ENCODE data around the gene HSPA5.
A peak's percentile ranks its signal among the peaks of the same experiment; 100 is the strongest.

Gene HSPA5

DNA sequence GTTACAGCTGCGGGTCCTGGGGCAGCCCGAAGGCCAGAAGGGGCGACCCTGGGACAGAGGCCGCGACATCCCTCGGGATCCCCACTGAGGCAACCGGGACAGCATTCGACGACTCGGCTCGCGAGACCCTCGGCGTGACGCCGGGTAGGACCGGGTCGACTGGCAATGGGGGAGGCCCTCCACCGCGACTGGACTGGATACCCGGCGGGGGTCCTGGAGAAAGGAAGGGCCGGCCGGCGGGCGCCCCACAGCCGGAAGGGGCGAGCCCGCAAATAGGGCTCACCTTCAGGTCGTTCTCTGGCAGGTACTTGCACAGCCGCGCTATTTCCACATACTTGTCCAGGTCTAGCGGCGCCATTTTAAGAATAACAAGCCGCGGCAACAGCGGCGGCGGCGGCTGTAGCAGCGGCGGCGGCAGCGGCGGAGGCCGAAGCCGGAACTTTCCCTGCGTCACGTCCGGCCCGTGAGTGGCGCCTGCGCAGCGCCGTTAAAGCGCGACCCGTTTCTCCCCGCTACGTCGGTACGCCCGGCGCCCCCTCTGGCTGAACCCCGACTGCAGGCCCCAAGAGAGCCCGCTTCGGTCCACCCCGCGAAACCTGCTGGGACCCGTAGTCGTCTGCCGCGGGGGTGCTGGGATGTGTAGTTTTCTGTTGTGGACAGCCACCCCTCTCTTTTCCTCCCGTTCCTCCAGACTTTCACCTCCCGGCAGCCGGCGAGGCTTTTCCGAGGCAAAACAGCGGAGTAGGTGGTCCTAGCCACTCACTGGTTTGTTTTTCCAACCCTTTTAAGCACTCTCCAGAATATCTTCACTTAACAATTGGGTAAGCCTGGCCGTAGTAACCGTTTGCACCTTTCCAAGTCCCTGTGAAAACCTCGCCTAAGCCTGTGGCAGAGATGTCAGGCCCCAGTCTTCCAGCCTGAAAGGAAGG, 51.5 kb downstream of the HSPA5 start, which contains the start of gene PPP6C:
TSS of gene PPP6C (minus strand) at position 443 of the 929 bp plus-strand sequence. CDS start at position 358, 85 bp downstream.
- peak; percentile 98 to 99 (median 99) for DNase-seq

DNA sequence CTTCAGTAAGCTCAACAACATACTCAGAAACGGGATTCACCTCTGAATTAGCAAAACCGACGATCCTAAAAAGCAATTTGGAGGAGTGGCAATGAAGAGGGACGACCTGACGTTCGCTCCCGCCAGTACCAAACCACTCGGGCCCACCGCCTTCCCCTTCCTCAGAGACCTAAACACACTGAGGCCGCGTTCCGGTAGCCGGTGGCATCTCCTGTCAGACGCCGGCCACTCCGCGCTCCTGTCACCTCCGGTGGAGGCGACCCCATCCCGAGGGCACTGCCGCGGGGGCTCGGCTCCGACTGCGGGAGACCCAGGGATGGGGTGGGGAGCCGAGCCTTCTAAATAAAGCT, 52.2 kb downstream of the HSPA5 start:
- DNase-seq = peak; percentile 28 to 58 (median 45)

Measured in suppressor macrophage (primary cell).